GM08714 (cell line): ENCODE data around the gene ATG2A.

ENCODE experiments used
- H3K4me3 ChIP-seq: fragments of 200-500 bp; sonication (Bioruptor generic); 2 replicates; pipeline ENCODE4 v1.5.1; 2014; ENCODE audit warnings: mild to moderate bottlenecking, low read length, inconsistent platforms
- ZNF274 ChIP-seq: IDR thresholded peaks from 2 replicates; pipeline ENCODE4 v1.6.1; 2012; ENCODE audit warnings: mild to moderate bottlenecking, low read depth, low read length

ATG2A gene

GRCh38 chr11:64932324-64932723, 15.3 kb upstream of the ATG2A start:
- no peak overlapping the region for H3K4me3 ChIP-seq
- TF ChIP-seq ZNF274: no peak

- TF ChIP-seq ZNF274: no peak
- no peak overlapping the region for H3K4me3 ChIP-seq
Observed at GRCh38 chr11:64931290-64931689, 14.3 kb upstream of the ATG2A start.

- no peak for TF ChIP-seq ZNF274
- H3K4me3 ChIP-seq: no peak overlapping the region
Observed at GRCh38 chr11:64930340-64930739, 13.3 kb upstream of the ATG2A start.

GRCh38 chr11:64929625-64930024, 12.6 kb upstream of the ATG2A start:
- H3K4me3 ChIP-seq: no peak overlapping the region
- no peak for TF ChIP-seq ZNF274

GRCh38 chr11:64928957-64929356, 11.9 kb upstream of the ATG2A start:
- TF ChIP-seq ZNF274: no peak

GRCh38 chr11:64926689-64927088, 9.7 kb upstream of the ATG2A start:
- H3K4me3 ChIP-seq: no peak overlapping the region
- no peak for TF ChIP-seq ZNF274

More at GRCh38 chr11:64928957-64929356, 11.9 kb upstream of the ATG2A start:
- no peak overlapping the region for H3K4me3 ChIP-seq

GRCh38 chr11:64925536-64926436, 8.8 kb upstream of the ATG2A start:
- no peak for TF ChIP-seq ZNF274
- no peak overlapping the region for H3K4me3 ChIP-seq

GRCh38 chr11:64924910-64925284, 7.9 kb upstream of the ATG2A start:
- peak overlapping the region; percentile 66; the same call in 1 of the 2 replicates for H3K4me3 ChIP-seq
- TF ChIP-seq ZNF274: no peak

- peak within 1 kb of the TSS; percentile 66; the same call in 1 of the 2 replicates for H3K4me3 ChIP-seq
- no peak for TF ChIP-seq ZNF274
Observed at GRCh38 chr11:64923944-64924909, 7.2 kb upstream of the ATG2A start, which contains the start of gene PPP2R5B. Gene PPP2R5B (plus strand): TSS chr11:64924689. CDS start chr11:64925735, 1,046 bp downstream.

GRCh38 chr11:64923151-64923661, 6.2 kb upstream of the ATG2A start:
- TF ChIP-seq ZNF274: no peak
- no peak overlapping the region for H3K4me3 ChIP-seq

GRCh38 chr11:64921384-64921783, 4.4 kb upstream of the ATG2A start:
- TF ChIP-seq ZNF274: no peak
- no peak overlapping the region for H3K4me3 ChIP-seq

GRCh38 chr11:64920124-64920523, 3.1 kb upstream of the ATG2A start:
- H3K4me3 ChIP-seq: no peak overlapping the region
- no peak for TF ChIP-seq ZNF274

GRCh38 chr11:64919627-64920026, 2.6 kb upstream of the ATG2A start:
- TF ChIP-seq ZNF274: no peak
- H3K4me3 ChIP-seq: no peak overlapping the region

- no peak for TF ChIP-seq ZNF274
Observed at GRCh38 chr11:64918017-64918416, 1.0 kb upstream of the ATG2A start.

More at GRCh38 chr11:64918017-64918416, 1.0 kb upstream of the ATG2A start:
- H3K4me3 ChIP-seq: peak overlapping the region; percentile 84; the same call in 1 of the 2 replicates
